M059J (cell line): ENCODE results near the gene HYAL1. TPM values are rescaled to one million over a fixed set of nuclear protein-coding genes. Genes with fewer than 3 reads are reported as not detected.
A peak's percentile ranks its signal among the peaks of the same experiment; 100 is the strongest.

Source experiments
- DNase-seq: peaks from one replicate; pipeline ENCODE4 v3.0.0-alpha.2; 2012; ENCODE audit warnings: low read depth
- total RNA-seq: library from RNA; depleted of rRNA; stranded (reverse); fragments of >200 nt; shearing (Covaris generic); gene quantifications from 2 replicates; pipeline ENCODE4 v1.2.3, GENCODE V29; 2014

HYAL1 gene
- total RNA-seq, 1 experiment from 2014 or later: not detected

- DNase-seq: no peak
These were observed 31.1 kb upstream of the HYAL1 start for GRCh38 chr3:50334339-50335075.

DNA sequence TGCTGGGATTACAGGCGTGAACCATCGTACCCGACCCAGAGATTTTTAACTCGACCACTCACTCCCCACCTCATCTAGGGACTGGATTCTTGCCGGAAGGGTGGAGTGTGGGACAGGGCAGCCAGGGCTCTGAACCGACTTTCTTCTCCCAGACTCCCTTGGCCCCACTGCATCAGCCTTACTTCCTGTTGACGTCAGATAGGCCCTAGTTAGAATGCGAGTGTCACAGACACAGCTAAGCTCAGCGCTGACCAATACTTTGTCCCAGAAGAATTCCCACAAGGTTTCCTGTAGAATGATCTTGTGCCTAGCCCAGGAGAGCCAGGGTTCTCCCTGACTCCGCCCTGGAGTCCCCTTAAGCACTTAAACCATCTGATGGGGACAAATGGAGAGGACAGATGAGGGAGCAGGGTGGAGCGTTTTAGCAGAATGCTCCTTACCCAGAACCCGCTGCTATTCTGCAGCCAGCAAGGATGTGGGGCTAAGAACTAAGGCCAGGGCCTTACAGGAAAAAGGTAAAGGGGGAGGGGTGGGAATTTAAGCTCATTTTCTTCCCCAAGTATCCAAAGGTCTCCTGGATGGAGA is 30.5 kb upstream of the HYAL1 start:
- no peak for DNase-seq

DNA sequence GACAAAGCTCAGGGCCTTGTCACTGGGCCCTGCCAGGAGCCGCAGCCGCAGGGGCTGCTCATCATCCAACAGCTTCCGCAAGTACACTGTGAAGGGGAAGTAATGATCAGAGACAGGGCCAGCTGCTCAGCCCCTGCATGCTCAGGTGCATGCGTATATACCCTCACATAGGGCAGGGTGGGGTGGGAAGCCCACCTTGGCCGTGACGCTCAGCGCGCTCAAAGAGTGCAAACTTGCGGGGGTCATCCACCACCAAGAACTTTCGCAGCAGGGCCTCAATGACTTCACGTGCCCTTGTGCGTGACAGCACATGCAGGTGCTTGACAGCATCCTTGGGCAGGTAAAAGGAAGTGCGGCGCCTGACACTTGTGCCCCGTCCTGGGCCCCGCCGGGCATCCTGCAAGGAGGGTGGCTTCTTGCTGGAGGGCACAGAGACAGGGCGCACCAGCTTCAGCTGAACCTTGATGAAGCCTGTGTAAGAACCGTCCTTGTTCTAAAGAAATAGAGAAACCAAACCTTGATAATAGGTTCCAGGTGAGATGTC is 28.1 kb upstream of the HYAL1 start:
- DNase-seq: no peak

GRCh38 chr3:50330330-50330729 is 27.0 kb upstream of the HYAL1 start:
- no peak for DNase-seq

- DNase-seq: peak; percentile 94
These were observed 24.7 kb upstream of the HYAL1 start, which contains the start of gene TUSC2 for GRCh38 chr3:50327943-50328691. TSS of gene TUSC2 (minus strand) at chr3:50328223. CDS start at chr3:50328099, 124 bp downstream.

- no peak for DNase-seq
These were observed 23.8 kb upstream of the HYAL1 start for GRCh38 chr3:50327129-50327528.

- DNase-seq: no peak
These were observed 22.8 kb upstream of the HYAL1 start for GRCh38 chr3:50326182-50326541.

DNA sequence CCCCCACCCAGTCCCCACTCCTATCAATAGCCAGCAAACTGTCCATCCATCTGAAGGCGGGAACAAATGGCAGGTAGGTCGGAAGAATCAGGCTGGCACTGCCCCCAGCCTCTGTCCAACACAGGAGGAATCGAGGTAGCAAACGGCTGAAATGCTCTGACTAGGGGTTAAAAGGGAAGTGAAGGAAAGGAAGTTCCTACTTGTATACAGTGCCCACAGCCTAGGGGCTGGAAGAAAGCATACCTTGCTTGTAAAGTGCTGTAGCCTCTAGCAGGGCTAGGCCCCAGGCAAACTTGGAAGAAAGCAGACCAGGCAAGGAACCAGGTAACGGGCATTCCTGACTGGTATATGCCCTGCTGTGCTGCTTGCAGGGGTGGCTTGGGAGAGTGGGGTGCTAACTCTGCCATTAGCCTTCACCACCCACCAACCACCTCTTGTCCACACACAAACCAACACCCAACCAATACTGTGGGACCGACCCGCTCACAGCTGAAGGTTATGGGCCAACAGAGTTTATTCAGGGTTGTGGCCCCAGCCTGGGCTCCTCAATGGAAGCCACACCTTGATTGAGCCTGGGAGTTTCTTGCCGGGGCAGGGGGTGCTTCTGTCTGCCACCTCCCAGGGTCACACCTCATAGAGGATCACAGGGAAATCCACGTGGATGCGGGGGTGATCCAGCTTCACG is 22.3 kb upstream of the HYAL1 start:
- DNase-seq: no peak

DNA sequence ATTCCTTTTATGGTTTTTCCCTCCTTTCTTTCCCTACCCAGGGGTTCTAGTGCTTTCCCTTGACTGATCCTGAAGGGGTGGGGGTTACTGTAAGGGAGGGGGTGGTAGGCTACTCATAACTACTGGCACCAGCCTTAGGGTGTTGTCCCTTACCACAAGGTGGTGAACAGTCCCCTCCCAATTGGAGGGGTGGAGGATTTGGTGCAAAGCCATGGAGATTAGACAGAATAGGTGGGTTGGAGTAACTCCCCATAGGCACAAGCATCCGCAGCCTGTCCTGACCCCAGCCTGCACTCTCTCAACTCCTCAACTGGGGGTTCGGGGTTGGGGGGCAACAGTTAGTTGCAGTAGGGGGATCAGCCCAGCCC is 21.7 kb upstream of the HYAL1 start:
- no peak for DNase-seq

DNA sequence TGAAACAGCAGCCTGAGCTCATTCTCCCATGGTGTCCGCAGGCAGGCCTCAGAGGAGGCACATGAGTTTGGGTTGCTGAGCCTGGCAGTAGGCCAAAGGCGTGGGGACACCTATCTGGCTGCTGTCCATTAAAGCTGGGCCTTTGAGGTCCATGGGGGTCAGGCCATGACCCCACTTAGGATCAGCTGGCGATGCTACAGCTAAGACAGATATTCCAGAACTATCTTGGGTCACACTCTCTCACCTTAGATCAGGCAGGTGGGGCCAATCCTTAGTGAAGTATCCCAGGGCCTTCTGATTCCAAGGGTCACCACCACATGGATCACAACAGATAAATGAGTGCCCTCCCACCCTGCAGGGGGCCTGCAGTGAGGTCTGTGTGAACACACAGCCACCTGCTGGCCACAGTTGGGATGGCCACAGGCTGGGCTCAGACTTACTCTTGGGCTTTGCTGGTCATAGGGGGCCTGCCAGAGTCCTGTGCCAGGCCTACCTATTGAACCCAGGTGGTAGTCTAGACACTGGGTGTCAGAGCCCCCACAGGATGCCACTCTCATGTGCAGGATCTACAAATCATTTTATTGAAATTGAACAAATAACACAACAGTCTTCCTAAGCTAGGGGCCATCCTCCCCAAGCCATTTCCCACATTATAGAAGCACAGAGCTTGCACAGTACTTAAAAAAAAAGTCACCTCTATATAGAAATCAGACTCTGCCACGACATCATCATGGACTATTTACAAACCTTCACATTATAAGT is 21.2 kb upstream of the HYAL1 start:
- DNase-seq: peak; percentile 49

GRCh38 chr3:50323614-50324199 is 20.3 kb upstream of the HYAL1 start:
- no peak for DNase-seq

- DNase-seq: no peak
These were observed 19.8 kb upstream of the HYAL1 start for GRCh38 chr3:50323092-50323600.

DNA sequence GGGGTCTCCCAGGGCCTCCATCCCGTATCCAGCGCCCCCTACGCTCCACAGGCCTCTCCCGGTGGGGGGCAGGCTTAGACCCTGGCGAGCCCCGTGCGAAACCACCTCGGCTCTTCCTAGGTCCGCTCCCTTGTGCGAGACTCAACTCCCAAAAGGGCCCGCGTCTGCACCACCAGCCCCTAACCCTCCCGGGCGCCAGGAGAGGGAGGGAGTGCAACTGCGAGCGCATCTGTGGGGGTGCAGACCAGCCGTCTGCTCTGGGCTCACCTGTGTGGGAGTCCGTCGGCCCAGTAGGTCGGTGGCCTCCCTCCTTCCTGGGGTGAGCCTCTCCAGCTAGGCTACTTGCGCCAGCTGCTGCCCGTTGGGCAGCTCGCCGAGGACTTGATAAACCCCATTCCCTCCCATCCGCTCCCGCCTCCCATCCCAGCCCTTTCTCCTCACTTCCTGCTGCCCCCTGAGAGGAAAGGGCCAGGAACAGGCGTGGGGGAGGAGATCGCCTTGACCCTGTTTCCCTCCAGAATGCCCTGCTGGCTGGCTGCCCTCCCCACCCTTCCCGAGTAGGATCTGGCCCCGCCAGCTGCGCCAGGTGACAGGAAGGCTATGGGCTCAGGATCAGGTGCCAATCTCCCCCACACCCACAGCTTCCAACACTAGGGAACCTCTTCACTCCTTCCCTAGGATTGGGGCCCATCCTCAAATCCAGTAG is 19.2 kb upstream of the HYAL1 start, which contains the start of gene HYAL2:
TSS of gene HYAL2 (minus strand) at position 360 of the 706 bp plus-strand sequence. CDS start 2,256 bp downstream, outside the sequence.
- DNase-seq: no peak

DNA sequence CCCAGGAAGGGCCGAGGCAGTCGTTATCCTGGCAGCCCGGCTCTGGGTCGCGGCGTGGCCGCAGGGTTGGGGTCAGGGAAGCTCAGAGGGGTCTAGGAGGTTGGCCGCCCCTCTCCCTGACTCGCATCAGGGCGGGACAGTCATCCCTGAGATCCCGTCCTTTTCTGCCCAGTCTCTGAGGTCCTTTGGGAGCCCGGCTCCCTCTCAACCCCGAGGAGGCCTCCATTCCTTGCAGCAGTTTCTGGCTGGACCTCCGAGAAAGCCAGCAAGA is 18.7 kb upstream of the HYAL1 start:
- DNase-seq: no peak

- DNase-seq: peak; percentile 83
These were observed 18.2 kb upstream of the HYAL1 start for GRCh38 chr3:50321336-50322114.

DNA sequence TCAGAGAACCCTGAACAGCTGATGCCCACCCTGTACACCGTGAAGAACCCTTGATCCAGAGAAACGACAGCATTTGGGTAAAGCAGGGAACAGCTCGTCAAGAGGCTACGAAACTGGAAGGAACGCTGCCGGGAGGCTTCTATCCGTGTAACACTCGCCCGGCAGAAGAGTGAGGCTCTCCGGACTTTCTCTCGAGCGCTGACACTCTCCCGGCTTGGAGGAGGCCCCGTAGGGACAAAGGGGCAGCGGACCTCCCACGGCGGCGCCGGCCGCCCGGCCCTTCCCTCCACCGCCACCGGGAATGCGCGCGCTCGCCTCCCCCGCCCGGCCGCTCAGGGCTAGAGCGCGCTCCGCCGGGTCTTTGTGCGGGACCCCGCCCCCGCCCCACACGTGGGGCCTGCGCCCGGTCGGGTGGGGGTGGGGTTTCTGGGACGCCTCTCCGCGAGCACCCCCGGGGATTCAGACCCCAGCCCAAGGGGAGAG is 17.5 kb upstream of the HYAL1 start:
- peak; percentile 58 for DNase-seq

DNA sequence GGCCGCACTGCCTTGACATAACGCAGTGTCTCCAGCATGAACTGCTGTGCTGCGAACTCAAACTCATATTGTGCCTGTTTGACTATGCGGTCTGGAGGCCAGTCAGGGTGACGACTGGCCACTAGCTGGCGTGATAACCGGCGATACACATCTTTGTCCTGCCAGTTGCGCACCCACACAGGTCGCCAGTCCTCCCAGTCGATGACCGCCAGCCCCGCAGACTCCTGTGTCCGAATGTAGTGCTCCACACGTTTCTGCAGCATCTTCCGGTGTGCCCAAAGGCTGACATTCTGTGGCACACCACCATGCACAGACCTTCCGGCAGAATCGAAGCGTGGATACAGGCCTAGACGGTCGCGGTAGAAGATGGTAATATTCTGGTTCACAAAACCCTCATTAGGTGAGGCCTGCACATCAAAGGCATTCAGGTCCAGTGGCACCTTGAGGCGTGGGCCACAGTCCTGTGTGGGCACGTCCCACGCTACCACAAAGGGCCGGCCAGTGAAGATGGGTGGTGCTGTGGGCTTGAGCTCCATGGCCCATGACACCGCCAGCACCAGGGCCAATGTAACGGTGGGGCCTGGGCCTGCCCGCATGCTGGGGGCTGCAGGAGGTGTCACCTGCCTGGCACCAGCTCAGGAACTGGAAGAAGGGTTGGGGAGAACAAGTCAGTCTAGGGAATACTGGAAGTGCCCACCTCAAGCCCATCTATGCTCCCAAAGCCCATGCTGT is 16.7 kb upstream of the HYAL1 start:
- DNase-seq: no peak

DNA sequence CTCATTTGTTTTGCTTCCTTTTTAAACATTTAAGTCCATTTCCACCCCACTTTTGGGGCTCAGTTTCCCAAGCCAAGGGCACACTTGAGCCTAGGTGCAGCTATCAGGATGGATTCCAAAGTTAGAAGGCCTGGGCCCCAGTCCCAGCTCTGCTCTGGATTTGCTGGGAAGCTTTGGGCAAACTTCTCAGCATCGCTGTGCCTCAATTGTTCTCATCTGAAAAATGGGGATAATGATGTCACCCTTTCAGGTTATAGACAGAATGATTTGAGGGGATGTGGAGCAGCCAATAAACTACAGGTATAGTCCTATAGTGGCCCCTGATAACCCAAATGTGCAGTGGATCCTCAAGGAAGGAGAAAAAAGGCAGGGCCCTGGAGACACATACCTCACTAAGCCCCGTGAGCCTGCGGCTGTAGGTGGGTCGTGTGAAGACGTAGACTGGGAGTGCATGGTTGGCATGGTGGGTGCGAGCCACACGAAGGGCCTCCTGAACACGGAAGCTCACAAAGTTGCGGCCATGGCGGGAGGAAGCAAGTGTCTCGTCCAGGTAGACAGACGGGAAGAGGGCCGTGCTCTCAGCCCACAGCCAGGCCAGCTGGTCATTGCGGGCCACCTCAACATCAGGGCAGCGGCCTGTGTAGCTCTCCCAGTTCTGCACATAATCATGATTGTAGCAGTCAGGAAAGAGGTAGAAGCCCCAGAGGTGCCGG is 16.0 kb upstream of the HYAL1 start:
- DNase-seq: no peak
